PC-3 (cell line): ENCODE results near the gene SLC35D3. TPM values are rescaled to one million over a fixed set of nuclear protein-coding genes. Genes with fewer than 3 reads are reported as not detected.

ENCODE experiments used
- ATAC-seq: fragments of 200-7000 bp; cut with Tn5 transposase; 2 replicates; pipeline ENCODE4 v1.9.1; 2020; ENCODE audit warnings: mild to moderate bottlenecking, moderate library complexity
- BruUV-seq: library from RNA; stranded (reverse); fragments of 400-500 nt; replicated peaks from 2 replicates; lab custom pipeline; 2021; lab: Mats Ljungman, UMichigan
- CTCF ChIA-PET: fragments of 300-600 bp; sonication (Branson Sonifier 250); formaldehyde crosslinking; loops from one replicate; lab custom pipeline; 2022; ENCODE audit warnings: antibody characterized with exemption; lab: Charles Lee
- POLR2A ChIA-PET: fragments of 300-600 bp; sonication (Branson Sonifier 250); formaldehyde crosslinking; loops from one replicate; lab custom pipeline; 2022; ENCODE audit warnings: antibody characterized with exemption; ENCODE audit not compliant: unreplicated experiment; lab: Charles Lee
- DNase-seq: peaks from one replicate; pipeline ENCODE4 v3.0.0-alpha.2; 2015
- H2AFZ ChIP-seq: fragments of 300-600 bp; sonication (generic); 2 replicates; pipeline ENCODE4 v1.6.0; 2016; ENCODE audit warnings: antibody characterized with exemption, low read length
- H3F3A ChIP-seq: fragments of 300-600 bp; sonication (generic); one replicate; pipeline ENCODE4 v1.6.0; 2017; ENCODE audit warnings: antibody characterized with exemption, low read length, control low read depth, mild to moderate bottlenecking; ENCODE audit not compliant: unreplicated experiment
- H3K27ac ChIP-seq: fragments of 300-600 bp; sonication (generic); 2 replicates; pipeline ENCODE4 v1.5.1; 2016; ENCODE audit warnings: mild to moderate bottlenecking, low read length
- H3K27me3 ChIP-seq: fragments of 300-600 bp; sonication (generic); 2 replicates; pipeline ENCODE4 v1.6.1; 2016; ENCODE audit warnings: low read length, mixed read lengths
- H3K36me3 ChIP-seq: fragments of 300-600 bp; sonication (generic); 2 replicates; pipeline ENCODE4 v1.6.1; 2016; ENCODE audit warnings: low read depth, mixed run types, low read length, mixed read lengths
- H3K4me1 ChIP-seq: fragments of 300-600 bp; sonication (generic); 2 replicates; pipeline ENCODE4 v1.5.1; 2016; ENCODE audit warnings: low read length; ENCODE audit not compliant: insufficient read depth
- H3K4me2 ChIP-seq: fragments of 300-600 bp; sonication (generic); 2 replicates; pipeline ENCODE4 v1.6.0; 2016; ENCODE audit warnings: low read length
- H3K4me3 ChIP-seq: fragments of 300-600 bp; sonication (generic); 2 replicates; pipeline ENCODE4 v1.5.1; 2016; ENCODE audit warnings: mild to moderate bottlenecking, low read length, mixed read lengths
- H3K79me2 ChIP-seq: fragments of 300-600 bp; sonication (generic); 2 replicates; pipeline ENCODE4 v1.6.1; 2017; ENCODE audit warnings: low read length, mixed read lengths
- H3K9ac ChIP-seq: fragments of 300-600 bp; sonication (generic); 2 replicates; pipeline ENCODE4 v1.6.0; 2016; ENCODE audit warnings: mild to moderate bottlenecking, low read length
- H3K9me2 ChIP-seq: fragments of 300-600 bp; sonication (generic); replicated peaks from 2 replicates; pipeline ENCODE4 v1.6.1; 2016; ENCODE audit warnings: mixed run types, low read length, mixed read lengths
- H3K9me3 ChIP-seq: fragments of 300-600 bp; sonication (generic); 2 replicates; pipeline ENCODE4 v1.6.1; 2016; ENCODE audit warnings: low read length, mixed read lengths
- H4K20me1 ChIP-seq: fragments of 300-600 bp; sonication (generic); 2 replicates; pipeline ENCODE4 v1.6.1; 2016; ENCODE audit warnings: low read length, mixed read lengths
- EZH2 ChIP-seq: fragments of 300-600 bp; sonication (generic); IDR thresholded peaks from one replicate; pipeline ENCODE4 v1.6.1; 2017; ENCODE audit warnings: antibody characterized with exemption, mild to moderate bottlenecking, low read length; ENCODE audit not compliant: unreplicated experiment
- EZH2phosphoT487 ChIP-seq: fragments of 300-600 bp; sonication (generic); IDR thresholded peaks from 2 replicates; pipeline ENCODE4 v1.6.1; 2018; ENCODE audit warnings: mild to moderate bottlenecking, antibody characterized with exemption, low read length, borderline replicate concordance
- intact Hi-C: fragments of 100-400 bp; cut with micrococcal nuclease; formaldehyde crosslinking; loops from 2 replicates; pipeline ENCODE4 v1.9.0; 2023
- total RNA-seq: library from RNA; depleted of rRNA; stranded (reverse); fragments of >200 nt; gene quantifications from 2 replicates; pipeline ENCODE4 v1.2.3, GENCODE V29; 2014
- TF ChIP-seq, protein P1 (sequence below): fragments of 300-600 bp; sonication (generic); conservative IDR thresholded peaks from 2 replicates; pipeline ENCODE4 v1.5.1; 2017; ENCODE audit warnings: antibody characterized with exemption, low read depth, mild to moderate bottlenecking, low read length

SLC35D3 gene
- total RNA-seq, 1 experiment from 2014 or later = not detected

- H3K27me3 ChIP-seq = no peaks in the 10 kb centered on the region
- no peaks in the 10 kb centered on the region for H3K4me1 ChIP-seq
- no peaks in the 10 kb centered on the region for H3K9me3 ChIP-seq
- POLR2A ChIA-PET = no interaction called here
- intact Hi-C loops = no loop called here
- CTCF ChIA-PET = no interaction called here
- no peaks in the 10 kb centered on the region for H3F3A ChIP-seq
- DNase-seq (no peak), ATAC-seq (no peak)
- no peaks in the 10 kb centered on the region for H3K79me2 ChIP-seq
- no peak overlapping the region for H3K4me3 ChIP-seq
- no peak overlapping the region for H3K9ac ChIP-seq
- no peaks in the 10 kb centered on the region for H3K36me3 ChIP-seq
- no peaks in the 10 kb centered on the region for H4K20me1 ChIP-seq
- TF ChIP-seq EZH2phosphoT487 (no peak), EZH2 (no peak)
- TF ChIP-seq, protein P1, sequence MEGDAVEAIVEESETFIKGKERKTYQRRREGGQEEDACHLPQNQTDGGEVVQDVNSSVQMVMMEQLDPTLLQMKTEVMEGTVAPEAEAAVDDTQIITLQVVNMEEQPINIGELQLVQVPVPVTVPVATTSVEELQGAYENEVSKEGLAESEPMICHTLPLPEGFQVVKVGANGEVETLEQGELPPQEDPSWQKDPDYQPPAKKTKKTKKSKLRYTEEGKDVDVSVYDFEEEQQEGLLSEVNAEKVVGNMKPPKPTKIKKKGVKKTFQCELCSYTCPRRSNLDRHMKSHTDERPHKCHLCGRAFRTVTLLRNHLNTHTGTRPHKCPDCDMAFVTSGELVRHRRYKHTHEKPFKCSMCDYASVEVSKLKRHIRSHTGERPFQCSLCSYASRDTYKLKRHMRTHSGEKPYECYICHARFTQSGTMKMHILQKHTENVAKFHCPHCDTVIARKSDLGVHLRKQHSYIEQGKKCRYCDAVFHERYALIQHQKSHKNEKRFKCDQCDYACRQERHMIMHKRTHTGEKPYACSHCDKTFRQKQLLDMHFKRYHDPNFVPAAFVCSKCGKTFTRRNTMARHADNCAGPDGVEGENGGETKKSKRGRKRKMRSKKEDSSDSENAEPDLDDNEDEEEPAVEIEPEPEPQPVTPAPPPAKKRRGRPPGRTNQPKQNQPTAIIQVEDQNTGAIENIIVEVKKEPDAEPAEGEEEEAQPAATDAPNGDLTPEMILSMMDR = no peak
- no peaks in the 10 kb centered on the region for H3K9me2 ChIP-seq
- H3K27ac ChIP-seq = no peak overlapping the region
- no peak overlapping the region for H3K4me2 ChIP-seq
- no peak overlapping the region for H2AFZ ChIP-seq
- no TSS peak for BruUV-seq
Observed at GRCh38 chr6:136880748-136881460, 41.2 kb upstream of the SLC35D3 start.

DNA sequence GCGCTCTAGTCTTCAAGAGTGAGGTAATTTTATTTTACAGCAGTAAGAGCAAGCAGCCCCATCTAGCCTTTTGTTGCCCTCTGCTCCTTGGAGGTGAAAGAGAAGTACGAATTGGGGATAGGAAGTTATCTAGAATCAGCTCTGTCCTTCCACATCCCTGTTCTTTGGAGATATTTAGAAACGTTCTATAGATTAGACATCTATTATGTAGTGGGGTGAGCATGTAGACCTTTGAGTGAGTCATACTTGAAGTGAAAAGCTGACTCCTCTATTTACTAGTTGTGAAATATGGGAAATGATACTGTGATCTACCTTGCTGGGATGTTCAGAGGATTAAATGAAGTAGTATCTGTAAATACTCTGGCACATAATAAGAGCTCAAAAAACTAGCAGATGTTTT lies 36.0 kb upstream of the SLC35D3 start:
- intact Hi-C loops = no loop called here
- POLR2A ChIA-PET = no interaction called here
- Histone ChIP-seq H3K4me2 (no peak overlapping the region), H3K4me3 (no peak overlapping the region), H2AFZ (no peak overlapping the region), H3K9ac (no peak overlapping the region), H3K27ac (no peak overlapping the region), H3F3A (no peaks in the 10 kb centered on the region), H3K4me1 (0 out of 2 replicates have a peak, but pooled peaks cover 3% of the 10 kb centered on the region), H3K36me3 (no peaks in the 10 kb centered on the region), H4K20me1 (no peaks in the 10 kb centered on the region), H3K9me2 (no peaks in the 10 kb centered on the region), H3K9me3 (no peaks in the 10 kb centered on the region), H3K27me3 (no peaks in the 10 kb centered on the region), H3K79me2 (no peaks in the 10 kb centered on the region)
- no TSS peak for BruUV-seq
- CTCF ChIA-PET = no interaction called here
- ATAC-seq (peak; percentile 51; the same call in 1 of the 2 replicates), DNase-seq (peak; percentile 43)
- TF ChIP-seq, protein P1 = no peak
- TF ChIP-seq EZH2 = no peak
- TF ChIP-seq EZH2phosphoT487 = no peak

GRCh38 chr6:136887953-136888352 lies 34.1 kb upstream of the SLC35D3 start:
- intact Hi-C loops = no loop called here
- DNase-seq (no peak), ATAC-seq (no peak)
- Histone ChIP-seq H3K9me3 (no peaks in the 10 kb centered on the region), H4K20me1 (no peaks in the 10 kb centered on the region), H3K4me3 (no peak overlapping the region), H3K9me2 (no peaks in the 10 kb centered on the region), H3F3A (no peaks in the 10 kb centered on the region), H3K79me2 (no peaks in the 10 kb centered on the region), H3K27ac (no peak overlapping the region), H3K4me1 (0 out of 2 replicates have a peak, but pooled peaks cover 3% of the 10 kb centered on the region), H3K4me2 (no peak overlapping the region), H3K36me3 (no peaks in the 10 kb centered on the region), H3K9ac (no peak overlapping the region), H3K27me3 (no peaks in the 10 kb centered on the region), H2AFZ (no peak overlapping the region)
- no TSS peak for BruUV-seq
- ChIA-PET POLR2A (no interaction called here), CTCF (no interaction called here)
- TF ChIP-seq EZH2phosphoT487 (no peak), EZH2 (no peak)
- TF ChIP-seq, protein P1 = no peak
